IPS-18c (cell line): Measurements from ENCODE around the gene PARP1.

Source experiments
- H3K4me3 ChIP-seq: 2 replicates; pipeline ENCODE4 v1.7.0; 2013; ENCODE audit warnings: low read depth, mild to moderate bottlenecking, low read length, moderate library complexity; ENCODE audit not compliant: insufficient read depth
- H3K9me3 ChIP-seq: one replicate; pipeline ENCODE4 v1.6.1; 2013; ENCODE audit warnings: mild to moderate bottlenecking, low read length, moderate library complexity; ENCODE audit not compliant: control insufficient read depth, insufficient read depth

Gene PARP1

DNA sequence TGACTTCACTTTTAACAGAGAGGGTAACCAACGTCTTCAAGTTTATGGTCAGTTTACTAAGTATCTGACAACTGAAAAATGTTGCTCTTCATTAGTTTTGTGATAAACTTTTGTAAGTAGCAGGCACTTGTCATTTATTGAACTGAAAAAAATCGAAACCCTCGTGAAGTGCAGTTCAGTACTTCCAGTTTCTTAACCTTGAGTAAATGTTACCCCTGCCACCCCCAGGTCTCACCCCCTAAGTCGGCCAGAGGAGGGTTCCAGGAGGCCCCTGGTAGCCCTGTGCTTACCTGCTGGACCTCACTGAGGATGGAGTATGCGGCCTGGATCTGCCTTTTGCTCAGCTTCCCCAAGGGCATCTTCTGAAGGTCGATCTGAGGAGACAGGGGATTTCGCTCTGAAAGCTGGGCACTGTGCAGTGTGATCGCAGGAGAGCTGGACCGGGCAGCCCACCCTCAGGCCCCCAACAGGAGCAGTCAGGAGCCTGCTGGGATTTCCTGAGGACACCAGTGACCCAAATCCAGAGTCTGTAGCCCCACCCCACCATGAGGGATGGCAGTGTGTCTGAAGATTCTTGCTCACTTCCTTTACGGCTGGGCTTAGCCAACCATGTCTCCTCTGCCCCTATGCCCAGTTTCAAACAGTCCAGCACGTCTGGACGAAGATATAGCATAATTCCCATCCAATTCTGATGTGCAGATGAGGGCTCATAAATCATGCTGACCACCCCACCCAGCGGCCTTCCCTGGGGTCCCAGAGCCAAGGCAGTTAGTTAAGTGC is 37.6 kb downstream of the PARP1 start:
- Histone ChIP-seq H3K4me3 (no peak overlapping the region), H3K9me3 (no peaks in the 10 kb centered on the region)

GRCh38 chr1:226369110-226369509 is 38.8 kb downstream of the PARP1 start:
- Histone ChIP-seq H3K9me3 (no peaks in the 10 kb centered on the region), H3K4me3 (no peak overlapping the region)

GRCh38 chr1:226366290-226366689 is 41.6 kb downstream of the PARP1 start:
- Histone ChIP-seq H3K9me3 (no peaks in the 10 kb centered on the region), H3K4me3 (no peak overlapping the region)

DNA sequence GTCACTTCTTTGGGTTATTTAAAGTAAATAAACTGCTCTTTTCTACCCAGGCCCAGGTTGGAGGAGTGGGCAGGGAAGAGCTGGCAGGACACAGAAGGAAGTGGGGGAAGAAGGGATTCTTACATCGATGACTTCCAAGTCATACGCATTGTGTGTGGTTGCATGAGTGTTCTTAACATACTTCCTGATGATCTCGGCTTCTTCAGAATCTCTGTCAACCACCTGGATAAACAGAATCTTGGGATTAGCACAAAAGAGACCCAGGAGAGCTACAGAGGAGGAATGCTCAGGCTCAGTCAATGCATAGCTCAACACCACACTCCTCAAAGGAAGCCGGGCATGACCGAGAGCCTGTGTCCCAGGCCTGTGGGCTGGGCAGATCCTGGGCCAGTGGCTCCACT is 42.1 kb downstream of the PARP1 start:
- no peak overlapping the region for H3K4me3 ChIP-seq
- no peaks in the 10 kb centered on the region for H3K9me3 ChIP-seq

GRCh38 chr1:226364901-226365565 is 42.9 kb downstream of the PARP1 start:
- Histone ChIP-seq H3K4me3 (no peak overlapping the region), H3K9me3 (no peaks in the 10 kb centered on the region)

GRCh38 chr1:226364514-226364899 is 43.4 kb downstream of the PARP1 start:
- Histone ChIP-seq H3K4me3 (no peak overlapping the region), H3K9me3 (no peaks in the 10 kb centered on the region)

DNA sequence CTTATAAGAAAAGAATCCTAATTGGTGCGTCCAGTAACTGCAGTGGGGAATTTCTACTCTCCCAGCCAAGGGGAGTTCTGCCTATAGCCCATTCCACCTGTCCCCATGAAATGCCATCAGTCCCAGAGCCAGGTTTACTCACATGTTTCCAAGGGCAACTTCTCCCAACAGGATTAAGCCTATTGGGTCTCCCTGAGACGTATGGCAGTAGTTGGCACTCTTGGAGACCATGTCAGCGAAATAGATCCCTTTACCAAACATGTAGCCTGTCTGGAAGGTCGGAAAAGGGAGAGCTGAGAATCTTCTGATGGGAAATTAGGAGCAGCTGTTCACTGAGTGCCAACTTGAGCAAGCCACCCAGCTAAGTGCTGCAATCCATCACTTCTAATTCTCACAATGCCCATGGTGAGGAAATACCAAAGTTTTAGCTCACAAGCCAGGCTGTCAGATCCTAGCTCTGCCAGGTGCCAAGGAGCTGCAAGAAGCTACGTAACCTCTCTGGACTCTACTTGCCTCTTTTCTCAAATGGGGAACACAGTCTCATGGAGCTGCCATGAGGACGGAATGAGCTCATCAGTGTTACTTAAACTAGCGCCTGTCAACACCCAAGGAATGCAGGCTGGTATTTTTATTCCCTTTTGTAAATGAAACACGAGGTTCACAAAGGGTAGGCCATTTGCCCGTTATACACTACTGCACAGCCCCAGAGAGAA is 43.9 kb downstream of the PARP1 start:
- Histone ChIP-seq H3K4me3 (no peak overlapping the region), H3K9me3 (no peaks in the 10 kb centered on the region)

DNA sequence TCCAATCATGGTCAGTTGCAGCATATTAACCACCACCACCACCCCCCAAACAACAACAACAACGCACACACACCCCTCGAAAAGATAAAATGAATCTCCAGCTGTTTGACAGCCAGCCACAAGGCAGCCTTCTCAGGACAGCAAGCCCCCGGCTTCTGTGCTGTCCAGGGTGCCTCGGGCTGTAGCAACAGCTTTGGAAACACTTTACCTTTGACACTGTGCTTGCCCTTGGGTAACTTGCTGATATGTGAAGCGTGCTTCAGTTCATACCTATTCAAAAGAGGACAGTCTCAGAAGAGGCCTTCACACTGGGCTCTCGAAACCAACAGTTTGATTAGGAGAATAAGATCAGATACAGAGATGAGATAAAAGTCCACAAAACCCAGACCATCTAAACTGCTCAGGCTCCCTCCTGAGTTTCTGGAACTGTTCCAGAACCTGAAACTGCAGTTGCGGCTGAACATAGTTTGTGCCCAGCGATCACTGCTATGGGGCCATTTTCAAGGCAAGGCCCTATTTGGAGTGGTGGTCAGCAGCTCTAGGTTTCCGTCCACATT is 44.9 kb downstream of the PARP1 start:
- H3K4me3 ChIP-seq, result no peak overlapping the region
- H3K9me3 ChIP-seq, result no peaks in the 10 kb centered on the region

- Histone ChIP-seq H3K9me3 (no peaks in the 10 kb centered on the region), H3K4me3 (no peak overlapping the region)
Observed at GRCh38 chr1:226362361-226362760, 45.5 kb downstream of the PARP1 start.

DNA sequence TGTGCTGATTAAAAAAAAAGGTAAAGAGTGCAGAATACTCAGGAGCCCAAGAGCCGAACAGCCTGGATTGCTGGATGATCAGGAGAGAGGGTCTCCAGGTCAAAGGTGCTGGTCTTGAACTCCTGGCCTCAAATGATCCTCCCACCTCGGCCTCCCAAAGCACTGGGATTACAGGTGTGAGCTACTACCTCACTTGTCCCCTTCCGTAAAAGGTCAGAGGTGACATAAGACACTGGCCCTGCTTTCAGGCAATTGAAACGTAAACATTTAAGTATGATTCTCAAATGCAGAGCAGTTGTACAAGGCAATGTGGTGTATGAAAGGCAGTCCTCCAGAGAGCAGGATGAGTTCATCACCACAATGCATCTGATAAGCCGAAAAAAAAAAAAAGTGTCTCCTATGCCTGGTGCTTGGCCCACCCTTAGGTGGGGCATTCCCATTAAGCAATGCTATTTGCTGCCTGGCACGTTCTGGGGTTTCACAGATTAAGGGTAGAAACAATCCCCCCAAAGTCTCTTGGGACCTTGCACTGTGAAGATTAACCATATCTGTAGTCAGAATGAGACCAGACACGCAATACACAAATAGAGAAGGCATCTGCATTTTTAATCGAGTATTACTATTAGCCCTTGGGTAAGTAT is 47.7 kb downstream of the PARP1 start:
- H3K4me3 ChIP-seq, result no peak overlapping the region
- no peaks in the 10 kb centered on the region for H3K9me3 ChIP-seq

DNA sequence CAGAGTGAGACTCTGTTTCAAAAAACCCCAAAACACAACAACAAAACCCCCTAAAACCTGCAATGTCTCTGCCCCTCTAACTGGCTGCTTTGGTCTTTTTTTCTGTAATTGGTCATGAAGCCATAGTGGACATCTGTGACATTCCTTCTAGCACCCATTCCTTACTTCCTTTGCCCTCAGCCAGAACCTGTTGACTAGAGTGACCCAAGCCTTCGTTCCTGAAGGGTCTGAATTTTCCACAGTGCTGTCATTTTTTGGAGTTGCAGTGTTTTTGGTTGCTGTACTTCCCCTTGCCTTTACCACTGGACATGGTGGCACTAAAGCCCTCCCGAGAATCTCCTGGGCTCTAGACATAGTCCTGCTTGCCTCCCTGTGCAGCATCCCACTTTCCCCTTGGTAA is 50.5 kb downstream of the PARP1 start:
- Histone ChIP-seq H3K4me3 (no peak overlapping the region), H3K9me3 (no peaks in the 10 kb centered on the region)

- Histone ChIP-seq H3K9me3 (no peaks in the 10 kb centered on the region), H3K4me3 (no peak overlapping the region)
Observed at GRCh38 chr1:226355669-226356551, 52.0 kb downstream of the PARP1 start.

DNA sequence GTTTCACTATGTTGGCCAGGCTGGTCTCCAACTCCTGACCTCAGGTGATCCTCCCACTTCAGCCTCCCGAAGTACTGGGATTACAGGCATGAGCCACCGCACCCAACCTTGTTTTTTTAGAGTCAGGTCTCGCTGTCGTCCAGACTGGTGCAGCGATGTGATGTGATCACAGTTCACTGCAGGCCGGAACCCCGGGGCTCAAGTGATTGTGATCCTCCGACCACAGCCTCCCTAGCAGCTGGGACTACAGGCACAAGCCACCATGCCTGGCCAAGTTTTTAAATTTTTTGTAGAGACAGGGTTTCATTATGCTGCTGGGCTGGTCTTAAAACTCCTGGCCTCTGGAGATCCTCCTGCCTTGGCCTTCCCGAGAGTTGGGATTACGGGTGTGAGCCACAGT is 52.9 kb downstream of the PARP1 start:
- no peaks in the 10 kb centered on the region for H3K9me3 ChIP-seq
- H3K4me3 ChIP-seq, result no peak overlapping the region

- no peak overlapping the region for H3K4me3 ChIP-seq
Observed at GRCh38 chr1:226353698-226354525, 54.0 kb downstream of the PARP1 start.

GRCh38 chr1:226351709-226352108 is 56.2 kb downstream of the PARP1 start:
- Histone ChIP-seq H3K4me3 (no peak overlapping the region), H3K9me3 (no peaks in the 10 kb centered on the region)

More at GRCh38 chr1:226353698-226354525, 54.0 kb downstream of the PARP1 start:
- no peaks in the 10 kb centered on the region for H3K9me3 ChIP-seq

DNA sequence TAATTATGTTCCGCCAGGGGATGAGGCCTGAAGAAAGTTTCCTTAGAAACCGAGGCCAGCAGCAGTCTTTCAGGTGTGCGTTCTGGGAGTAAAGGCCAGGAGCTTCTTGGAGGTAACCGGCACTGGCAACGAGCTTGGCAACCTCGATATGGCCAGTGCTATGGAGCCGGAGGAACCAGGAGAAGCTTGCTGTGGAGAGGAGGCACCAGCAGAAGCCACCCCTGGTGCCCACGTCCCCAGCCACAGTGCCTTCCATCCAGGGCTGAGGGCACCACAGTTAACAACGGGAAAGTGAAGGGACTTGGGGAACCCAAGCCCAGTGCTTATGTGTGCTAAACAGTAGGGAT is 57.4 kb downstream of the PARP1 start:
- Histone ChIP-seq H3K4me3 (no peak overlapping the region), H3K9me3 (no peaks in the 10 kb centered on the region)
